ENCODE results near the gene ORM1. TPM values are rescaled to one million over a fixed set of nuclear protein-coding genes. Genes with fewer than 3 reads are reported as not detected.
A peak's percentile ranks its signal among the peaks of the same experiment; 100 is the strongest.
"Not testable (repeated sequence)": the region's sequence is repeated elsewhere in the genome, so short reads cannot be mapped to it uniquely, and the experiment has no call there.

Gene ORM1
- 0.15 TPM for polyA plus RNA-seq (2013, experiment 1 of 2; ENCODE audit: insufficient read length)
- polyA plus RNA-seq (2013, experiment 2 of 2; ENCODE audit: insufficient read length): 0.22 TPM

GRCh38 chr9:114322831-114323531, at the start of gene ORM1:
TSS of gene ORM1 (plus strand) at chr9:114323098. CDS start at chr9:114323134, 36 bp downstream.
- DNase-seq: not testable (repeated sequence)

- no peak for DNase-seq
These were observed 49.4 kb upstream of the ORM1 start for GRCh38 chr9:114273461-114273881.

GRCh38 chr9:114274217-114274616, 48.7 kb upstream of the ORM1 start:
- no peak for DNase-seq

- no peak for DNase-seq
These were observed 47.5 kb upstream of the ORM1 start for GRCh38 chr9:114275246-114276004.

GRCh38 chr9:114276908-114277821, 45.7 kb upstream of the ORM1 start:
- DNase-seq: peak; percentile 95

- no peak for DNase-seq
These were observed 44.5 kb upstream of the ORM1 start for GRCh38 chr9:114278356-114278755.

GRCh38 chr9:114278881-114279570, 43.9 kb upstream of the ORM1 start:
- DNase-seq: peak; percentile 55

- no peak for DNase-seq
These were observed 43.2 kb upstream of the ORM1 start for GRCh38 chr9:114279693-114280092.

- peak; percentile 91 for DNase-seq
These were observed 42.0 kb upstream of the ORM1 start for GRCh38 chr9:114280636-114281472.

GRCh38 chr9:114281473-114282103, 41.3 kb upstream of the ORM1 start:
- DNase-seq: peak; percentile 88

GRCh38 chr9:114282104-114282485, 40.8 kb upstream of the ORM1 start:
- DNase-seq: no peak

GRCh38 chr9:114282507-114282906, 40.4 kb upstream of the ORM1 start:
- no peak for DNase-seq

GRCh38 chr9:114282926-114283325, 40.0 kb upstream of the ORM1 start:
- peak; percentile 95 for DNase-seq

- no peak for DNase-seq
These were observed 39.3 kb upstream of the ORM1 start for GRCh38 chr9:114283551-114284111.

- no peak for DNase-seq
These were observed 38.4 kb upstream of the ORM1 start for GRCh38 chr9:114284316-114285060.

- peak; percentile 95 for DNase-seq
These were observed 37.6 kb upstream of the ORM1 start for GRCh38 chr9:114285166-114285867.

GRCh38 chr9:114286146-114286679, 36.7 kb upstream of the ORM1 start:
- DNase-seq: no peak

GRCh38 chr9:114287001-114287762, 35.7 kb upstream of the ORM1 start:
- peak; percentile 31 for DNase-seq

Data from fibroblast of skin of abdomen (primary cell).